Spleen (tissue), 11 donors: ENCODE data around the gene FDXR. TPM values are rescaled to one million over a fixed set of nuclear protein-coding genes. Genes with fewer than 3 reads are reported as not detected.
"Not testable (repeated sequence)": the region's sequence is repeated elsewhere in the genome, so short reads cannot be mapped to it uniquely, and the experiment has no call there.

Source experiments
- DNase-seq: peaks from one replicate; pipeline ENCODE4 v3.0.0-alpha.2; 2020
- H3K27ac ChIP-seq, 8 donors: fragments of 200-600 bp; sonication (generic) in 7 of 8; 1 replicate in 4 of 8; 2 replicates in 4 of 8; pipeline versions ENCODE4 v1.5.0 to v1.8.0; 2016 to 2021; ENCODE audit warnings: inconsistent platforms in 4 of 8, mild to moderate bottlenecking in 4 of 8, moderate library complexity in 1 of 8
- H3K27me3 ChIP-seq, 7 donors: fragments of 200-600 bp; sonication (generic) in 6 of 7; replicated peaks in 1 of 7; 1 replicate in 4 of 7; 2 replicates in 3 of 7; pipeline versions ENCODE4 v1.5.0 to v1.8.0; 2016 to 2021; ENCODE audit warnings: inconsistent platforms in 3 of 7, mild to moderate bottlenecking in 1 of 7
- H3K36me3 ChIP-seq, 6 donors: fragments of 200-600 bp; sonication (generic) in 5 of 6; 1 replicate in 4 of 6; 2 replicates in 2 of 6; pipeline versions ENCODE4 v1.5.0 to v1.8.0; 2016 to 2021; ENCODE audit warnings: inconsistent platforms in 2 of 6
- H3K4me1 ChIP-seq, 6 donors: fragments of 200-600 bp; sonication (generic) in 5 of 6; 1 replicate in 3 of 6; 2 replicates in 3 of 6; pipeline versions ENCODE4 v1.5.0 to v1.8.0; 2016 to 2021; ENCODE audit warnings: inconsistent platforms in 3 of 6
- H3K4me3 ChIP-seq, 8 donors: fragments of 200-600 bp; sonication (generic) in 7 of 8; 1 replicate in 4 of 8; 2 replicates in 4 of 8; pipeline versions ENCODE4 v1.5.0 to v1.8.0; 2016 to 2021; ENCODE audit warnings: inconsistent platforms in 4 of 8, mild to moderate bottlenecking in 4 of 8, moderate library complexity in 2 of 8
- H3K9me3 ChIP-seq, 8 donors: fragments of 200-600 bp; sonication (generic) in 7 of 8; 1 replicate in 4 of 8; 2 replicates in 4 of 8; pipeline versions ENCODE4 v1.5.0 to v1.8.0; 2016 to 2021; ENCODE audit warnings: inconsistent platforms in 4 of 8
- POLR2A ChIP-seq, 3 donors: fragments of 450-650 bp; IDR thresholded peaks; one replicate each; pipeline ENCODE4 v1.5.1; 2017; ENCODE audit warnings: antibody characterized with exemption in 3 of 3, mild to moderate bottlenecking in 1 of 3
- POLR2AphosphoS5 ChIP-seq, 3 donors: sonication (generic); formaldehyde crosslinking; IDR thresholded peaks; one replicate each; pipeline ENCODE4 v1.5.1; 2017; ENCODE audit warnings: antibody characterized with exemption in 3 of 3
- WGBS, 5 donors: extraction: QIAGEN DNeasy Blood & Tissue Kit in 3 of 5; methylation state at CpG; one replicate each; pipeline versions ENCODE4 v1.1.5 to v1.1.7; 2013 to 2018; 5-methylcytosine and 5-hydroxymethylcytosine counted together
- intact Hi-C: fragments of 100-400 bp; cut with DNase I; formaldehyde crosslinking; loops from one replicate; pipeline ENCODE4 v1.15.0; 2023; ENCODE audit warnings: low total_unique reads
- polyA plus RNA-seq, 3 donors: library from polyadenylated mRNA; stranded (reverse); fragments of 200-250 nt; gene quantifications; one replicate each; pipeline ENCODE4 v1.2.1, GENCODE V29; 2013
- total RNA-seq, 7 donors: library from RNA; depleted of rRNA in 3 of 7; stranded (reverse); fragments of >200 nt in 3 of 7; fragmentation: NEBNext Ultra II Directional in 4 of 7; extraction: Animal tissue kit (Norgen Biotek cat#: 25700) in 4 of 7; gene quantifications; one replicate each; pipeline versions ENCODE4 v1.1.0 to v1.2.1, GENCODE V29; 2016 to 2021
- TF ChIP-seq, protein P1 (sequence below), 11 experiments: fragments of 200-600 bp in 7 of 11; fragments of 450-650 bp in 4 of 11; sonication (generic) in 4 of 11; IDR thresholded peaks in 8 of 11; conservative IDR thresholded peaks in 3 of 11; 1 replicate in 7 of 11; 2 replicates in 4 of 11; pipeline versions ENCODE4 v1.4.0 to v1.8.0; 2016 to 2021; ENCODE audit warnings: antibody characterized with exemption in 11 of 11, inconsistent platforms in 4 of 11, mild to moderate bottlenecking in 1 of 11
- donor health status: healthy with polysubstance abuse.
- donor health status: DM: no; HTN: no; CAD: no; lungs with moderate emphysema.
- donor health status: DM: no; HTN: no; CAD: no.
- donor health status: Bipolar disorder and iron deficiency.
- donor health status: healthy.
- donor health status: DM: no; HTN: no; CAD: no.
- donor health status: DM: yes; HTN: yes; CAD: no.

FDXR gene
- total and polyA plus RNA-seq, 10 donors: 13.6 to 114 (median 40.9) TPM

DNA sequence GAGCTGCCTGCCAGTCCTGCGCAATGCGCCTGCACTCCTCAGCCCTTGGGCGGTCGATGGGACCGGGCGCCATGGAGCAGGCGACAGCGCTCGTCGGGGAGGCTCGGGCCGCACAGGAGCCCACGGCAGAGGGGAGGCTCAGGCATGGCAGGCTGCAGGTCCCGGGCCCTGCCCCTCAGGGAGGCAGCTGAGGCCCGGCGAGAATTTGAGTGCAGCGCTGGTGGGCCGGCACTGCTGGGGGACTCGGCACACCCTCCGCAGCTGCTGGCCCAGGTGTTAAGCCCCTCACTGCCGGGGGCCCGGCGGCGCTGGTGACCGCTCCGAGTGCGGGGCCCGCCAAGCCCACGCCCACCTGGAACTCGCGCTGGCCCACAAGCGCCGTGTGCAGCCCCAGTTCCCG lies 34.2 kb upstream of the FDXR start:
- TF ChIP-seq POLR2AphosphoS5 (IDR thresholded peaks at IDR 0.05) (no peak), POLR2A (IDR thresholded peaks at IDR 0.05) (no peak)
- TF ChIP-seq, protein P1, sequence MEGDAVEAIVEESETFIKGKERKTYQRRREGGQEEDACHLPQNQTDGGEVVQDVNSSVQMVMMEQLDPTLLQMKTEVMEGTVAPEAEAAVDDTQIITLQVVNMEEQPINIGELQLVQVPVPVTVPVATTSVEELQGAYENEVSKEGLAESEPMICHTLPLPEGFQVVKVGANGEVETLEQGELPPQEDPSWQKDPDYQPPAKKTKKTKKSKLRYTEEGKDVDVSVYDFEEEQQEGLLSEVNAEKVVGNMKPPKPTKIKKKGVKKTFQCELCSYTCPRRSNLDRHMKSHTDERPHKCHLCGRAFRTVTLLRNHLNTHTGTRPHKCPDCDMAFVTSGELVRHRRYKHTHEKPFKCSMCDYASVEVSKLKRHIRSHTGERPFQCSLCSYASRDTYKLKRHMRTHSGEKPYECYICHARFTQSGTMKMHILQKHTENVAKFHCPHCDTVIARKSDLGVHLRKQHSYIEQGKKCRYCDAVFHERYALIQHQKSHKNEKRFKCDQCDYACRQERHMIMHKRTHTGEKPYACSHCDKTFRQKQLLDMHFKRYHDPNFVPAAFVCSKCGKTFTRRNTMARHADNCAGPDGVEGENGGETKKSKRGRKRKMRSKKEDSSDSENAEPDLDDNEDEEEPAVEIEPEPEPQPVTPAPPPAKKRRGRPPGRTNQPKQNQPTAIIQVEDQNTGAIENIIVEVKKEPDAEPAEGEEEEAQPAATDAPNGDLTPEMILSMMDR (IDR thresholded peaks at IDR 0.05 in 8 of 11, conservative IDR thresholded peaks at IDR 0.05 in 3 of 11): no peak
- H3K27me3 ChIP-seq: peaks cover 0 to 44% (median 5%) of the 10 kb centered on the region in 7 donors
- intact Hi-C loops: no loop called here
- no peaks in the 10 kb centered on the region for H3K36me3 ChIP-seq
- 94 to 100% (median 97%) methylated on average over 3 to 34 of the region's 34 CpGs for WGBS, 5 donors
- no peak overlapping the region for H3K27ac ChIP-seq
- H3K9me3 ChIP-seq: no peaks in the 10 kb centered on the region
- H3K4me1 ChIP-seq: no peaks in the 10 kb centered on the region
- no peak overlapping the region for H3K4me3 ChIP-seq
- no peak for DNase-seq

DNA sequence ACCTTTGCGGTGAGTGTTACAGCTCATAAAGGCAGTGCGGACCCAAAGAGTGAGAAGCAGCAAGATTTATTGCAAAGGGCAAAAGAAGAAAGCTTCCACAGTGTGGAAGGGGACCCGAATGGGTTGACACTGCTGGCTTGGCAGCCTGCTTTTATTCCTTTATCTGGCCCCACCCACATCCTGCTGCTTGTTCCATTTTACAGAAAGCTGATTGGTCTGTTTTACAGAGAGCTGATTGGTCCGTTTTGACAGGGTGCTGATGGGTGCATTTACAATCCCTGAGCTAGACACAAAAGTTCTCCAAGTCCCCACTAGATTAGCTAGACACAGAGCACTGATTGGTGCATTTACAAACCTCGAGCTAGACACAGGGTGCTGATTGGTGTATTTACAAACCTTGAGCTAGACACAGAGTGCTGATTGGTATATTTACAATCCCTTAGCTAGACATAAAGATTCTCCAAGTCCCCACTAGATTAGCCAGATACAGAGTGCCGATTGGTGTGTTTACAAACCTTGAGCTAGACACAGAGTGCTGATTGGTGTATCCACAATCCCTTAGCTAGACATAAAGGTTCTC lies 33.5 kb upstream of the FDXR start:
- intact Hi-C loops, DNase-seq, H3K27ac ChIP-seq, H3K36me3 ChIP-seq, H3K4me3 ChIP-seq, H3K9me3 ChIP-seq, H3K4me1 ChIP-seq: not testable (repeated sequence)
- peaks cover 0 to 51% (median 5%) of the 10 kb centered on the region in 7 donors for H3K27me3 ChIP-seq
- 65 to 81% (median 70%) methylated on average over 6 of the region's 6 CpGs for WGBS, 5 donors

DNA sequence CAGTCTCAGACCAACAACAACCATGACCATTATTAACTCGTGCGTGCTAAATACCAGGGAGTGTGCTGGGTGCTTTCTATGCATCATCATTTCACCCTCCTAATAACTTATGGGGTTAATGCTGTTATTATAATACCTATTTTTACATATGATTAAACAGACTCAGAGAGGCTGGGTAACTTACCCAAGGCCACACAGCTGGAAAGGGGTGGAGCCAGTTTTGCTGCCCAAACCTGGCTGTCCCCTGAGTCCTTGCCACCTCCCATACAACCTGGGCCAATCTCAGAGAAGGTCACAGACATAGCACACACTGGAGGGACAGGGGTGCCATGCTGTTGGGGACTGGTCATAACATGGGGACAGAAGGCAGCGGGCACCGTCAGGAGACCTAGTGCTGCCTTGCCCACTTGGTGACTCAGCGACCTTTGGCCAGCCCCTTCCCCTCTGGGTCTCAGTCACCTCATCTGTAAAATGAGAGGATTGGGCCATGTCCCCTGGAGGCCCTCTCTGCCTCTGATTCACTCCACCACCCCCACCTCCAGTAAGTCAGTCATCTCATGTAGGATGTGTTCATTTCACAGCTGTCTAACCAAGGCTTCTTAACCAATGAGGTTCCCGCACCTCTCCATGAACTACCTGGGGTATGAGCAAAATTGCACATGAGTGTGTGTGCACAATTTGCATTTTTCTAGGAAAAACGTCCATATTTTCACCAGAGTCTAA lies 32.1 kb upstream of the FDXR start:
- no peak for DNase-seq
- intact Hi-C loops: no loop called here

DNA sequence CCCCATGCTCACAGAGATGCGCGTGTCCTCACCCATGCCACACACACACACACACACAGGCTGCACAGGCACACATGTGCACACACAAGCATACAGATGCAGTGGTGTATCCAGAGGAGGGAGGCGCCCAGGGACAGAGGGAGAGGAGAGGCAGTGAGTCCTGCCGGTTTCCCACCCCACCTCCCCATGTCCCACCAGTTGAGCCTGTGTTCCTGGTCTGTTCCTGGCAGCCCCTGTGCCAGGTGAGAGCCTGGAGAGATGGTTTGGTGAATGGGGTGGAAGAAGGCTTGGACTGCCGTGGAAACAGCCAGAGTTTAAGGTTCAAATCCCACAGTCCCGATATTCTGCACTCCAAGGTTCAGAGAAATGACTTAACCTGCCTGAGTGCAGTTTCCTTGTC lies 30.9 kb upstream of the FDXR start:
- H3K27ac ChIP-seq: no peak overlapping the region
- intact Hi-C loops: no loop called here
- no peaks in the 10 kb centered on the region for H3K36me3 ChIP-seq
- H3K4me1 ChIP-seq: no peaks in the 10 kb centered on the region
- no peaks in the 10 kb centered on the region for H3K9me3 ChIP-seq
- TF ChIP-seq POLR2A (IDR thresholded peaks at IDR 0.05) (no peak), POLR2AphosphoS5 (IDR thresholded peaks at IDR 0.05) (no peak)
- TF ChIP-seq, protein P1 (IDR thresholded peaks at IDR 0.05 in 8 of 11, conservative IDR thresholded peaks at IDR 0.05 in 3 of 11): no peak
- DNase-seq: no peak
- 73 to 81% (median 77%) methylated on average over 6 of the region's 6 CpGs for WGBS, 5 donors
- H3K4me3 ChIP-seq: no peak overlapping the region
- peaks cover 0 to 58% (median 6%) of the 10 kb centered on the region in 7 donors for H3K27me3 ChIP-seq

More for the DNA sequence above, 32.1 kb upstream of the FDXR start:
- H3K36me3 ChIP-seq: no peaks in the 10 kb centered on the region
- H3K4me3 ChIP-seq: no peak overlapping the region
- 72 to 84% (median 79%) methylated on average over 4 to 7 of the region's 7 CpGs for WGBS, 5 donors
- TF ChIP-seq, protein P1 (IDR thresholded peaks at IDR 0.05 in 8 of 11, conservative IDR thresholded peaks at IDR 0.05 in 3 of 11): no peak
- TF ChIP-seq POLR2A (IDR thresholded peaks at IDR 0.05) (no peak), POLR2AphosphoS5 (IDR thresholded peaks at IDR 0.05) (no peak)
- H3K9me3 ChIP-seq: no peaks in the 10 kb centered on the region
- H3K27ac ChIP-seq: no peak overlapping the region
- H3K27me3 ChIP-seq: peaks cover 0 to 58% (median 6%) of the 10 kb centered on the region in 7 donors
- H3K4me1 ChIP-seq: no peaks in the 10 kb centered on the region
